ENCODE data around the gene AOX1.
A peak's percentile ranks its signal among the peaks of the same experiment; 100 is the strongest.

AOX1 gene

DNA sequence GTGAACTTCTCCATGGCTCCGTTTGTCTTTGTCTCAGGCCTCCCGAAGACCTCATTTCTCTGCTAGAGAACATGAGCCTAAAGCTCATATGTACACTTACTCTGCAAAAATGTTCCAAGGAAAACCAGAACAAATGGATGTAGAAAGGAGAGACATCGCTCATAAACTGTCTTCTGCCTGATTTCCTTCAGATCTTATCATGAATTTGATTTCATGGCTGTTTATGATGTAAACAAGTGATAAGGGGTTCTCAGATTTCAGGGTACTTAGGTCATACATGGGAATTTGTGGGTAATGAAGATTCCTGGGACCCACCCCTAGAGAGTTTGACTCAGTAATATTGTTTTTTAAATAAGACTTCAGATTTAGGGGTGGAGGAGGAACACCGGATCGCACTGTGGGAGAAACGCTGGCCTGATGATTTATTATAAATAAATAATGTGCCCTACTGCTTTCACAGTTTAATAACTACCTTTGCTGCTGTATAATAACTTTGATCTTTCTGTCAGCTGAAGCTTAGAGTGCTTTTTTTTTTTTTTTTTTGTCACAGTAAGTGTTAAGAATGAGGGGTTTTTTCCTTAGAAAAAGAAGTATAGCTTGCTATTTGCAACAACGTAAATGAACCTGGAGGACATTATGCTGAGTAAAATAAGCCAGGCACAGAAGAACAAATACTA lies 14.9 kb downstream of the AOX1 start (continued):
- TF ChIP-seq FEZF1 (tag by site-specific recombination; IDR thresholded peaks at IDR 0.05) (peak; percentile 65), ZNF514 (tag by site-specific recombination; IDR thresholded peaks at IDR 0.05) (no peak), OVOL3 (tag by site-specific recombination; IDR thresholded peaks at IDR 0.05) (no peak), ZNF366 (tag by site-specific recombination; conservative IDR thresholded peaks at IDR 0.05) (peak; percentile 88), ZNF248 (tag by site-specific recombination; IDR thresholded peaks at IDR 0.05) (no peak), ZNF184 (tag by site-specific recombination; IDR thresholded peaks at IDR 0.05) (no peak), KLF7 (tag by site-specific recombination; IDR thresholded peaks at IDR 0.05; ENCODE audit: borderline replicate concordance) (no peak), ZNF155 (tag by site-specific recombination; IDR thresholded peaks at IDR 0.05) (no peak), GLIS2 (tag by site-specific recombination; IDR thresholded peaks at IDR 0.05) (no peak), ZNF768 (tag by site-specific recombination; IDR thresholded peaks at IDR 0.05) (no peak), MZF1 (tag by site-specific recombination; IDR thresholded peaks at IDR 0.05; ENCODE audit: borderline replicate concordance) (no peak), SALL2 (tag by site-specific recombination; IDR thresholded peaks at IDR 0.05; ENCODE audit: borderline replicate concordance) (no peak), ZNF776 (tag by site-specific recombination; IDR thresholded peaks at IDR 0.05; ENCODE audit: borderline replicate concordance) (no peak), HOXD13 (CRISPR knock-in tag; IDR thresholded peaks at IDR 0.05; ENCODE audit: borderline replicate concordance) (no peak)
- TF ChIP-seq, protein P1, sequence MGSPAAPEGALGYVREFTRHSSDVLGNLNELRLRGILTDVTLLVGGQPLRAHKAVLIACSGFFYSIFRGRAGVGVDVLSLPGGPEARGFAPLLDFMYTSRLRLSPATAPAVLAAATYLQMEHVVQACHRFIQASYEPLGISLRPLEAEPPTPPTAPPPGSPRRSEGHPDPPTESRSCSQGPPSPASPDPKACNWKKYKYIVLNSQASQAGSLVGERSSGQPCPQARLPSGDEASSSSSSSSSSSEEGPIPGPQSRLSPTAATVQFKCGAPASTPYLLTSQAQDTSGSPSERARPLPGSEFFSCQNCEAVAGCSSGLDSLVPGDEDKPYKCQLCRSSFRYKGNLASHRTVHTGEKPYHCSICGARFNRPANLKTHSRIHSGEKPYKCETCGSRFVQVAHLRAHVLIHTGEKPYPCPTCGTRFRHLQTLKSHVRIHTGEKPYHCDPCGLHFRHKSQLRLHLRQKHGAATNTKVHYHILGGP (tag by site-specific recombination; IDR thresholded peaks at IDR 0.05): peak; percentile 44; the same call in 1 of the 2 replicates
- TF ChIP-seq, protein P2, sequence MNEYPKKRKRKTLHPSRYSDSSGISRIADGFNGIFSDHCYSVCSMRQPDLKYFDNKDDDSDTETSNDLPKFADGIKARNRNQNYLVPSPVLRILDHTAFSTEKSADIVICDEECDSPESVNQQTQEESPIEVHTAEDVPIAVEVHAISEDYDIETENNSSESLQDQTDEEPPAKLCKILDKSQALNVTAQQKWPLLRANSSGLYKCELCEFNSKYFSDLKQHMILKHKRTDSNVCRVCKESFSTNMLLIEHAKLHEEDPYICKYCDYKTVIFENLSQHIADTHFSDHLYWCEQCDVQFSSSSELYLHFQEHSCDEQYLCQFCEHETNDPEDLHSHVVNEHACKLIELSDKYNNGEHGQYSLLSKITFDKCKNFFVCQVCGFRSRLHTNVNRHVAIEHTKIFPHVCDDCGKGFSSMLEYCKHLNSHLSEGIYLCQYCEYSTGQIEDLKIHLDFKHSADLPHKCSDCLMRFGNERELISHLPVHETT (tag by site-specific recombination; IDR thresholded peaks at IDR 0.05): no peak

DNA sequence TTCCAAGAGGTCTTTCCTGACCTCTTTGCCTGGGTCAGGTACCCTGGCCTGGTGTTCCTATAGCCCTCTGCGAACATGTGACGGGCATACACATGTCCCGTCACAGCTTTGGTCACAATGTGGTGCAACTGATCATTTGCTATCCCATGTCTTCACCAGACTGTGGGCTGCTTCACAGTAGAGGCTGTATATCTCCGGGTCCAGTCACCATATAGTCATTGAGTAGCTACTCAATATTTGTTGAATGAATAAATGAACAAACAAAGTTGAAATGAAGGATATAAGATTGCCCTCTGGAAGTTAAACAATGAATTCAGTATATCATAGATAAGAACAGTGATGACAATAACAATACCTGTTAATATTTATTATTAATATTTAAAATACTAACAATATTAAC lies 16.8 kb downstream of the AOX1 start:
- Histone ChIP-seq H3K4me3 (ENCODE audit: low read depth, low read length) (no peak overlapping the region), H3K9me3 (ENCODE audit: control insufficient read depth, insufficient read depth, low read depth, low read length) (no peaks in the 10 kb centered on the region), H3K4me1 (ENCODE audit: control insufficient read depth, insufficient read depth, low read length) (peaks cover 16% of the 10 kb centered on the region), H3K27ac (ENCODE audit: extremely low read depth, low read depth, low read length) (no peak overlapping the region), H3K36me3 (ENCODE audit: control insufficient read depth in 2 of 2, insufficient read depth in 1 of 2, low read length in 2 of 2) (no peaks in the 10 kb centered on the region)
- TF ChIP-seq, protein P3, sequence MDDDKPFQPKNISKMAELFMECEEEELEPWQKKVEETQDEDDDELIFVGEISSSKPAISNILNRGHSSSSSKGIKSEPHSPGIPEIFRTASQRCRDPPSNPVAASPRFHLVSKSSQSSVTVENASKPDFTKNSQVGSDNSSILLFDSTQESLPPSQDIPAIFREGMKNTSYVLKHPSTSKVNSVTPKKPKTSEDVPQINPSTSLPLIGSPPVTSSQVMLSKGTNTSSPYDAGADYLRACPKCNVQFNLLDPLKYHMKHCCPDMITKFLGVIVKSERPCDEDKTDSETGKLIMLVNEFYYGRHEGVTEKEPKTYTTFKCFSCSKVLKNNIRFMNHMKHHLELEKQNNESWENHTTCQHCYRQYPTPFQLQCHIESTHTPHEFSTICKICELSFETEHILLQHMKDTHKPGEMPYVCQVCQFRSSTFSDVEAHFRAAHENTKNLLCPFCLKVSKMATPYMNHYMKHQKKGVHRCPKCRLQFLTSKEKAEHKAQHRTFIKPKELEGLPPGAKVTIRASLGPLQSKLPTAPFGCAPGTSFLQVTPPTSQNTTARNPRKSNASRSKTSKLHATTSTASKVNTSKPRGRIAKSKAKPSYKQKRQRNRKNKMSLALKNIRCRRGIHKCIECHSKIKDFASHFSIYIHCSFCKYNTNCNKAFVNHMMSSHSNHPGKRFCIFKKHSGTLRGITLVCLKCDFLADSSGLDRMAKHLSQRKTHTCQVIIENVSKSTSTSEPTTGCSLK (tag by site-specific recombination; IDR thresholded peaks at IDR 0.05): no peak
- TF ChIP-seq, protein P4, sequence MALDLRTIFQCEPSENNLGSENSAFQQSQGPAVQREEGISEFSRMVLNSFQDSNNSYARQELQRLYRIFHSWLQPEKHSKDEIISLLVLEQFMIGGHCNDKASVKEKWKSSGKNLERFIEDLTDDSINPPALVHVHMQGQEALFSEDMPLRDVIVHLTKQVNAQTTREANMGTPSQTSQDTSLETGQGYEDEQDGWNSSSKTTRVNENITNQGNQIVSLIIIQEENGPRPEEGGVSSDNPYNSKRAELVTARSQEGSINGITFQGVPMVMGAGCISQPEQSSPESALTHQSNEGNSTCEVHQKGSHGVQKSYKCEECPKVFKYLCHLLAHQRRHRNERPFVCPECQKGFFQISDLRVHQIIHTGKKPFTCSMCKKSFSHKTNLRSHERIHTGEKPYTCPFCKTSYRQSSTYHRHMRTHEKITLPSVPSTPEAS (tag by site-specific recombination; IDR thresholded peaks at IDR 0.05): no peak
- no peak for TF ChIP-seq KLF10 (tag by site-specific recombination; IDR thresholded peaks at IDR 0.05)
- TF ChIP-seq, protein P5, sequence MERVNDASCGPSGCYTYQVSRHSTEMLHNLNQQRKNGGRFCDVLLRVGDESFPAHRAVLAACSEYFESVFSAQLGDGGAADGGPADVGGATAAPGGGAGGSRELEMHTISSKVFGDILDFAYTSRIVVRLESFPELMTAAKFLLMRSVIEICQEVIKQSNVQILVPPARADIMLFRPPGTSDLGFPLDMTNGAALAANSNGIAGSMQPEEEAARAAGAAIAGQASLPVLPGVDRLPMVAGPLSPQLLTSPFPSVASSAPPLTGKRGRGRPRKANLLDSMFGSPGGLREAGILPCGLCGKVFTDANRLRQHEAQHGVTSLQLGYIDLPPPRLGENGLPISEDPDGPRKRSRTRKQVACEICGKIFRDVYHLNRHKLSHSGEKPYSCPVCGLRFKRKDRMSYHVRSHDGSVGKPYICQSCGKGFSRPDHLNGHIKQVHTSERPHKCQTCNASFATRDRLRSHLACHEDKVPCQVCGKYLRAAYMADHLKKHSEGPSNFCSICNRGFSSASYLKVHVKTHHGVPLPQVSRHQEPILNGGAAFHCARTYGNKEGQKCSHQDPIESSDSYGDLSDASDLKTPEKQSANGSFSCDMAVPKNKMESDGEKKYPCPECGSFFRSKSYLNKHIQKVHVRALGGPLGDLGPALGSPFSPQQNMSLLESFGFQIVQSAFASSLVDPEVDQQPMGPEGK (tag by site-specific recombination; IDR thresholded peaks at IDR 0.05): no peak
- TF ChIP-seq ZNF133 (tag by site-specific recombination; IDR thresholded peaks at IDR 0.05): no peak
- no peak for TF ChIP-seq ZNF654 (tag by site-specific recombination; IDR thresholded peaks at IDR 0.05; ENCODE audit: low read depth)
- TF ChIP-seq ZSCAN23 (tag by site-specific recombination; IDR thresholded peaks at IDR 0.05): no peak
- no peak for TF ChIP-seq ZNF792 (tag by site-specific recombination; IDR thresholded peaks at IDR 0.05)
- TF ChIP-seq ZNF394 (tag by site-specific recombination; IDR thresholded peaks at IDR 0.05; ENCODE audit: borderline replicate concordance): no peak
- CTCF ChIA-PET: interaction anchor here (0.7 to 1.7 kb wide), 2 partner anchors 13 to 18 kb away, joined by 3 to 7 read pairs; no protein-coding TSS in a partner anchor
- POLR2A ChIA-PET: no interaction called here
